Dendritic cell treated with granulocyte-macrophage colony-stimulating factor and Interleukin-4, amounts not matched to agents 40 ng/mL and 50 ng/mL, for 4 days (primary cell): ENCODE results near the gene SERAC1.

Source experiments
- H3K27ac Mint-ChIP-seq: one replicate; pipeline ENCODE4 v1.8.0; 2022; ENCODE audit warnings: mild to moderate bottlenecking, mixed read lengths
- H3K27me3 Mint-ChIP-seq: one replicate; pipeline ENCODE4 v1.8.0; 2022; ENCODE audit warnings: mild to moderate bottlenecking, mixed read lengths
- H3K36me3 Mint-ChIP-seq: one replicate; pipeline ENCODE4 v1.8.0; 2022; ENCODE audit warnings: low read depth, mixed read lengths
- H3K4me1 Mint-ChIP-seq: one replicate; pipeline ENCODE4 v1.8.0; 2022; ENCODE audit warnings: low read depth, mixed read lengths
- H3K4me3 Mint-ChIP-seq: one replicate; pipeline ENCODE4 v1.8.0; 2022; ENCODE audit warnings: mild to moderate bottlenecking, moderate library complexity, mixed read lengths
- H3K9me3 Mint-ChIP-seq: one replicate; pipeline ENCODE4 v1.8.0; 2022; ENCODE audit warnings: mixed read lengths
- intact Hi-C: fragments of 100-400 bp; cut with micrococcal nuclease; formaldehyde crosslinking; loops from one replicate; pipeline ENCODE4 v1.15.0; 2022

Gene SERAC1

DNA sequence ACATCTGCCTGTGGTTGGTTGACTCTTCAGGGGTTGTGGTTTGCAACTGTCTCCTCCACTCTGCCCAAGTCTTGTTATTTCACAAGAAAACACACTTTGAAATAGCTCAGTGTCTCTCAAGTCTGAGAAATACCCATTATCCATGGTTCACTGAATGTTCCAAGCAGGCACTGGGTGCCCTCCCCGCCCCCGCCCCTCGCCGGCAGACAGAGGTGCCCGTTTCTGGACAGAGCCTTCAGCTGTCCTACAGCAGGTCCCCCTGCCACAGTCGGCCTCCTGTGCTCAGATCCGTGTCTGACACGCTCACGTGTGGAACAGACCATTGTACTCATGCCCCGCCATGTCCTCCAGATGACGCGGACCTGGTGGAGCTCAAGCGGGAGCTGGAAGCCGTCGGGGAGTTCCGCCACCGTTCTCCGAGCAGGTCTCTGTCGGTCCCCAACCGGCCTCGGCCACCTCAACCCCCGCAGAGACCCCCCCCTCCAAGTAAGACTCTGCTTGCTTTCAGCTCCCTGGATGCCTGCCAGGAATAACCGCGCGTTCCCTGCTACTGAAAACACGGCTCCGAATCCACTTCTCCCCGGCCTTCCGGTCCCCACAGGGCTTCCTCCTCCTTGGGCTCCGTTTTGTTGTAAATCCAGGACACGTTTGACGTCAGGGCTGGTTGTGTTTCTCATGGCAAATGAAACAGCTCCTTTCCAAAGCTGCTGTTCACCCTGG, 81.4 kb downstream of the SERAC1 start:
- Mint-ChIP-seq H3K27me3 (no peaks in the 10 kb centered on the region), H3K9me3 (no peaks in the 10 kb centered on the region), H3K4me3 (peak overlapping the region; percentile 79), H3K36me3 (peaks cover 54% of the 10 kb centered on the region), H3K27ac (peak overlapping the region; percentile 96), H3K4me1 (peaks cover 54% of the 10 kb centered on the region)
- intact Hi-C loops: loop anchor here (10.0 kb wide), 1 partner anchor 322 kb away; no protein-coding TSS in a partner anchor

DNA sequence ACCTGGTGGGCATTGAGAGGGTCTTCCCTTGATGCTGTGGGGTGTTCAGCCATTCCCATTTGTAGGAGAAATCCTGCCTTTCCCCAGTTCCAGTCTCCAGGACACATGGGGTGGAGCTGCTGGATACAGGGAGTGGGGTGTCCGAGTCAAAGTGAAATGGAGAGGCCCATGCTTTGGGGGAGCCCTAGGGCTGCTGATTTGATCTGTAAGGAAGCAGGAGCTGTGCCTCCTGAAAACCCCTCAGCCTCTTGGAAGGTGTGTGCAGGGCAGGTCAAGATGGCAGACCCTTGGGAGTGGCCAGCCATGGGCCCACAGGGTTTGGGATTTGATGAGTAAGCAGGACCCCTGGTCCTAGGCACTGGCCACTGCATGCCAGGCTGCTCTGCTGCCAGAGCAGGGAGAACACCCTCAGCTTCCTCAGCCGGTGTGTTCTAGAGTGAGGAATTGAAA, 82.0 kb downstream of the SERAC1 start:
- Mint-ChIP-seq H3K4me1 (peaks cover 60% of the 10 kb centered on the region), H3K27me3 (no peaks in the 10 kb centered on the region), H3K4me3 (peak overlapping the region; percentile 79), H3K9me3 (no peaks in the 10 kb centered on the region), H3K27ac (peak overlapping the region; percentile 96), H3K36me3 (peaks cover 48% of the 10 kb centered on the region)
- intact Hi-C loops: loop anchor here (10.0 kb wide), 1 partner anchor 321 kb away; no protein-coding TSS in a partner anchor

DNA sequence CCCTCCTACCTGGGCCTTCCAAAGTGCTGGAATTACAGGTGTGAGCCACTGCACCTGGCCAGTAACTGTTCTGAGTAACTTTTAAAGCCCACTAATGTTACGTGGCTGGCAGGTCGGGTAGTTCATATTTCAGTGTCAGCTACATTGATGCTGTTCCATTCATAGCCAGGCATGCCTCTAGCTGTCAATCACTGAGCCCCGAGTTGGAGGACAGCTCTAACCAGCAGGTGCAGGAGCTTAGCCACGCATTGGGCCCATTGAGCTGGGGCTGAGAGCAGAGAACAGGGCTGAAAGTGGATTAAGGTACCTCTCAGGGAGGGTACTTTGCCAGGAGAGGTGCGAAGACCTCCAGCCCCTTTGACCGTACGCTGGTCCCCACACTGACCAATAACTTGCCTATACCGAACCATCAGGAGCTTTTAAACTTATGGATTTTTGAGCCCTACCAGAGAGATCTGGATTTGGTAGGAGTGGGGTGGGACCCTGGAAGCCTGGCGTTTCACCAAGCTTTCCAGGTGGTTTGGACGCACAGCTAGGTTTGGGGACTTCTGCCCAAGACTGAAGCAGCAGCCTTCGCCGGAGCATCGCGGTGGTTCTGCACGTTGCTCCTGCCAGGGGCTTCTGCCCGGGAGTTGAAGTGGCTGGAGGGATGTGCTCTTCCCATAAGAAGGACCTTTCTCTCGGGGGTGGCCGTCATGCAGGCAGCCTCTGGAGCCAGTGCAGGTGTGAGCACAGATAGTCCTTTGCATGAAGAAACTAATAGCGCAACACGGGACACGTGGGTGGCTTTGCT, 82.6 kb downstream of the SERAC1 start:
- Mint-ChIP-seq H3K4me1 (peaks cover 66% of the 10 kb centered on the region), H3K27ac (peak overlapping the region; percentile 96), H3K9me3 (no peaks in the 10 kb centered on the region), H3K4me3 (peak overlapping the region; percentile 5), H3K36me3 (peaks cover 44% of the 10 kb centered on the region), H3K27me3 (peaks cover 2% of the 10 kb centered on the region)
- intact Hi-C loops: loop anchor here (10.0 kb wide), 1 partner anchor 321 kb away; no protein-coding TSS in a partner anchor

DNA sequence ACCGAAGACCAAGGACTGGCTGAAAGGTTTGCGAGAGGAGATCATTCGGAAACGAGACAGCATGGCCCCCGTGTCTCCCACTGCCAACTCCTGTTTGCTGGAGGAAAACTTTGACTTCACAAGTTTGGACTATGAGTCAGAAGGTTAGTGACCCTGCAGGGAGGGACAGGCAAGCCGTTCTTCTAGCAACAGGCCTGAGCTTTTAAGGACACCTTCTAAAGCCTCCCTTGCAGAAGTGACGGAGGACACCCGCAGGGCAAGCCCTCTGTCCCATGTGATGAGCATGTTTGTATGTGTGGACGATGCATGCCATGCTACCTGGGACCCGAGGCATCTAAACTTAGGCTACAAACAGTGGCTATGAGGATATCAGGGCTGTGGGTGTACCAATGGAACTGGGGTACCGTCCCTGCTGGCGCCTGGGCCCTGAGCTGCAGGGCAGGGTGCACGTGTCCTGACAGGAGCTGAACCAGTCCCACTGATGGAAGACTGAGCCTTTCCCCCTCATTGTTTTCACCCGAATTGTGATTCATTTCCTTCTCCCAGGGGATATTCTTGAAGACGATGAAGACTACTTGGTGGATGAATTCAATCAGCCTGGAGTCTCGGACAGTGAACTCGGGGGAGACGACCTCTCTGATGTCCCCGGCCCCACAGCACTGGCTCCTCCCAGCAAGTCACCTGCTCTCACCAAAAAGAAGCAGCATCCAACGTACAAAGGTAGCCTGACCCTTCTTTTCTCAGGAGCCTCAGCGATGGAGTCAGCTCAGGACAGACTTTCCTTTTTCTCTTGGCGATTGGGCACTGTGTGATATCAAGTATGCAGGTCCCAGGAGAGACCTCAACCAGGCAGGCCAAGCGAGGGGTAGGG, 84.4 kb downstream of the SERAC1 start:
- peaks cover 65% of the 10 kb centered on the region for H3K4me1 Mint-ChIP-seq
- intact Hi-C loops: loop anchor here (10.0 kb wide), 1 partner anchor 319 kb away; no protein-coding TSS in a partner anchor
- no peak overlapping the region for H3K4me3 Mint-ChIP-seq
- H3K27ac Mint-ChIP-seq: peak overlapping the region; percentile 67
- H3K27me3 Mint-ChIP-seq: peaks cover 2% of the 10 kb centered on the region
- no peaks in the 10 kb centered on the region for H3K9me3 Mint-ChIP-seq
- H3K36me3 Mint-ChIP-seq: peaks cover 34% of the 10 kb centered on the region

DNA sequence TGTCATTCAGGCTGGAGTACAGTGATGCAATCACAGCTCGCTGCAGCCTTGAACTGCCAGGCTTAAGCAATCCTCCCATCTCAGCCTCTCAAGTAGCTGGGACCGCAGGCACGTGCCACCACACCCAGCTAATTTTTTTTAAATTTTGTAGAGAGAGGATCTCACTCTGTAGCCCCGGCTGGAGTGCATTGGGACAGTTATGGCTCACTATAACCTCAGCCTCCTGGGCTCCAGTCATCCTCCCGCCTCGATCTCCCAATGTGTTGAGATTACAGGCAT, 86.5 kb downstream of the SERAC1 start:
- peaks cover 55% of the 10 kb centered on the region for H3K4me1 Mint-ChIP-seq
- H3K27ac Mint-ChIP-seq: no peak overlapping the region
- H3K27me3 Mint-ChIP-seq: peaks cover 2% of the 10 kb centered on the region
- H3K4me3 Mint-ChIP-seq: no peak overlapping the region
- intact Hi-C loops: loop anchor here (10.0 kb wide), 1 partner anchor 317 kb away; no protein-coding TSS in a partner anchor
- H3K9me3 Mint-ChIP-seq: no peaks in the 10 kb centered on the region
- H3K36me3 Mint-ChIP-seq: peaks cover 49% of the 10 kb centered on the region

DNA sequence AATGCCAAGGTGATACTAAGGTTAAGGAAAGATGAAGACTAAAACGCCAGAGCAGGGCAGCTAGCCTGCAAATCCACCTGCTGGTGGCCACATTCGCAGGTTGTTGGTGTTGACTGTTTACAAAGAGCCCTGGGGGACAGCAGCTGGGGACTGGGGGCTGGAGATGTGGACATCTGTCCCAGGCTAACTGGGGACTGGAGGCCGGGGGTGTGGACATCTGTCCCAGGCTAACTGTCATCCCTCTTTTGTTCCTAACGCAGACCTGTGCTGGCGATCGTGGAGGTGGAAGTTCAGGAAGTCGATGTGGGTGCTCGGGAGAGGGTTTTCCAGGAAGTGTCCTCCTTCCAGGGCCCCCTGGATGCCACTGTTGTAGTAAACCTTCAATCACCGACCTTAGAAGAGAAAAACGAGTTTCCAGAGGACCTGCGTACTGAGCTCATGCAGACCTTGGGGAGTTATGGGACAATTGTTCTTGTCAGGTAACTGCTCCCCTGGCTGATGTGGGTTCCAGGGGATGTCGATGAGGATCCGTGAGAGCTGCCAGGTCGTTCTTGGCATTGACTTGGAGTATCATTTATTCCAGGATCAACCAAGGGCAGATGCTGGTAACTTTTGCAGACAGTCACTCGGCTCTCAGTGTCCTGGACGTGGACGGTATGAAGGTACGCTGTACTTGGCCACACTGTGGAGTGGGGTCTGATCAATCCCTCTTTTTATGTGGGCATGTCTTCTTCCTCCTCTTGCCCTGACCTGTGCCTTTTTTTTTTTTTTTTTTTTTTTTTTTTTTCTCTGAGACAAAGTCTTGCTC, 87.0 kb downstream of the SERAC1 start:
- Mint-ChIP-seq H3K27ac (peak overlapping the region; percentile 70), H3K4me1 (peaks cover 50% of the 10 kb centered on the region), H3K36me3 (peaks cover 53% of the 10 kb centered on the region), H3K4me3 (no peak overlapping the region), H3K9me3 (no peaks in the 10 kb centered on the region), H3K27me3 (peaks cover 2% of the 10 kb centered on the region)
- intact Hi-C loops: loop anchor here (10.0 kb wide), 1 partner anchor 316 kb away; no protein-coding TSS in a partner anchor

DNA sequence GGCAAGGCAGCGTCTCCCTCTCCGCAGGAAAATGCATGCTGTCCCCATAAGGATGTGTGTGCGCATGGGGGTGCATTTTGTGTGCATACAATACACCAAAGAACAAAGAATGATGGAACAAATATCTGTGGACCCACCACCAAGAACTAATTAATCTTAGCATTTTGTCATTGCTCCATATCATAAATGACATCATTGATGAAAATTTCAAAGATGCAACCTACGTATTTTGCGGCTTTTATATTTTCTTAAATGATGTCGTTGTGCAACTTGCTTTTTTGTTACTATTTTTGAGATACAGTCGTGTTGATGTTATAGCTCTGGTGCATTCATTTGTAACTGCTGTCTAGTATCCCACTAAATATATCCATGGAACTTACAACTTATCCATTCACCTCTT, 89.7 kb downstream of the SERAC1 start:
- H3K4me1 Mint-ChIP-seq: peaks cover 37% of the 10 kb centered on the region

DNA sequence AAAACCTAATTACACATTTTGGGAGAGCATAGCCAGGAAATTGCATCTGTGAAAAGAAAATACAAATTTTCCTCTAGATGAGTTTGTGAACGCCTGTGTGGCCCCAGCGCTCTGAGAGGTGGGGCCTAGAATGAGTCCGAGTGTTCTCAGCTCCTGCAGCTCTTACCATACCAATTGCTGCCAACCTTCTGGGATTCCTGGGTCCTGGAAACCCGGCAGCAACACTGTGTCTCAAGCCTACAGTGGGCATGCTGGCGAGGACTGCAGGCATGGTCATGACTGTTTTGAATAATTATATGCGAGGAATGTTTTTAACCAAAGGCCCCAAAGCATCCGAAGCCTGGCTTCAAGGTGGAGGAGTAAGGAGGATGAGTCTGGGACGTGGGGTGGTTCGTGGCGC, 90.4 kb downstream of the SERAC1 start:
- Mint-ChIP-seq H3K36me3 (peaks cover 46% of the 10 kb centered on the region), H3K27ac (no peak overlapping the region)
- intact Hi-C loops: no loop called here

More for the DNA sequence above, 89.7 kb downstream of the SERAC1 start:
- Mint-ChIP-seq H3K36me3 (peaks cover 51% of the 10 kb centered on the region), H3K27me3 (peaks cover 2% of the 10 kb centered on the region), H3K9me3 (no peaks in the 10 kb centered on the region), H3K4me3 (no peak overlapping the region), H3K27ac (no peak overlapping the region)
- intact Hi-C loops: no loop called here

DNA sequence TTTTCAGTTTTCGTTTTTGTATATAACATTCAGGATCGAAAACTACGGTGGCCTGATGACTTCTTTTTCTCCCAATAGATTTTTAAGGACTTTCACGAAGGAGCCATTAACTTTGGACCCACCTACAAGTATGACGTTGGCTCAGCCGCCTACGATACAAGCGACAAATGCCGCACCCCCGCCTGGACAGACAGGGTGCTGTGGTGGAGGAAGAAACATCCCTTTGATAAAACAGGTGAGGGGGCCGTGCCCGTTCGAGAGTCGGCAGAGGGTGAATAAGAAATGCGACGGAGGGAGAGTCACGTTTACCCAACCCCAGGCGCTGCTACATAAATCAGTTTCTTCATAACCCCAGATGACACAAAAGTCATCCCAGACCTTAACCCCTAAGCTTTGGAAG, 91.5 kb downstream of the SERAC1 start:
- Mint-ChIP-seq H3K27me3 (peaks cover 2% of the 10 kb centered on the region), H3K36me3 (peaks cover 55% of the 10 kb centered on the region), H3K9me3 (no peaks in the 10 kb centered on the region)

More for the DNA sequence above, 90.4 kb downstream of the SERAC1 start:
- H3K4me3 Mint-ChIP-seq: no peak overlapping the region
- peaks cover 2% of the 10 kb centered on the region for H3K27me3 Mint-ChIP-seq
- no peaks in the 10 kb centered on the region for H3K9me3 Mint-ChIP-seq
- H3K4me1 Mint-ChIP-seq: peaks cover 31% of the 10 kb centered on the region

DNA sequence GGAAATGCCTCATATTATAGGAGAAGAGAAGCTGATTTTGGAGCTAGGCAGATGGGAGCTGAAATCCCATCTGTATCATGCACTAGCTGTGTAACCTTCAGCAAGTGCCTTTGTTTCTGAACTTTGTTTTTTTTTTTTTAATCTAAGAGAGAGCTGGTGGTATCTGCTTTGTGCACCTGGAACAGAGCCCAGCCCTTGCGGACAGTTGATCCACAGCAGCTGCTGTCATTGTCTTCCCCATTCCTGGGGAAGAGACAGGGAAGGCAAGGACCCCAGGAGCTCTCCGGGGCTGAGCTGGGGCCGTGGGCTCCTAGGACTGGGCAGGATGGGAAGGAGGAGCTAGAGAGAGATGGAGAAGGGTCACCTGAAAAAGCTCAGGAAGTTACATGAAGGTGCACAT, 94.3 kb downstream of the SERAC1 start:
- intact Hi-C loops: loop anchor here (2.0 to 5.0 kb wide), 2 partner anchors 126 to 145 kb away; no protein-coding TSS in a partner anchor
- Mint-ChIP-seq H3K9me3 (no peaks in the 10 kb centered on the region), H3K4me1 (peaks cover 12% of the 10 kb centered on the region), H3K27me3 (no peaks in the 10 kb centered on the region), H3K27ac (no peak overlapping the region), H3K36me3 (peaks cover 61% of the 10 kb centered on the region), H3K4me3 (no peak overlapping the region)

More for the DNA sequence above, 91.5 kb downstream of the SERAC1 start:
- H3K27ac Mint-ChIP-seq: no peak overlapping the region
- no peak overlapping the region for H3K4me3 Mint-ChIP-seq
- intact Hi-C loops: no loop called here
- peaks cover 27% of the 10 kb centered on the region for H3K4me1 Mint-ChIP-seq

DNA sequence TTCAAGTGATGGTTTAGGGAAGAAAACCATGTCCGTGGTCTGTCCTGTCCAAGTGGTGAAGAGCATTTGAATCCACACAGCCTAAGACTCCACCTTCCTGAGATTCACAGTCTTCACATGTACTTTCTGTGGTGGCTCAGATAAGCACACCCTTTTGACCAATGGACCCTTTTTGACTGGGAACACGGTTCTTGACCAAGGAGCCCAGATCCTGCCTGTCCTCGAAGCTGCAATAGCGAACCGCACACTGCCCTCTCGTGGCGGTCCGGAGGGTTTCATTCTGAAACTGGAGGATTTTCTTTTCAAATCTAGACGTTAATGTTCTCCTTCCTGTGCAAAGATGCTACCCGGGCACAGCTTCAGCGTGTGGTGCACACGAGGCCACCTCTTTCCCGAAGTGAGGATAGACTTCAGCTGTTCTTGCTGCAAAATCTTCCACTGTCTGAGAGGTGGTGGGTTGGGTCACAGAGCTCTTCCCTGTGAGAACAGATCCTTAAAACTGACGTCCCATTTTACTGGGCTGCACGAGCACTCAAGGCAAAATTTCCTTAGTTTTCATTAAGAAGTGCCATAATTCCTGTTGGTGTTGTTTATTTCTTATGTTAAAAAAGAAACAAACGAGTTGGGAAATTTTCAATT, 95.9 kb downstream of the SERAC1 start:
- H3K4me3 Mint-ChIP-seq: no peak overlapping the region
- H3K36me3 Mint-ChIP-seq: peaks cover 59% of the 10 kb centered on the region
- peak overlapping the region; percentile 72 for H3K27ac Mint-ChIP-seq
- no peaks in the 10 kb centered on the region for H3K9me3 Mint-ChIP-seq
- peaks cover 26% of the 10 kb centered on the region for H3K4me1 Mint-ChIP-seq
- intact Hi-C loops: loop anchor here (2.0 to 5.0 kb wide), 2 partner anchors 125 to 143 kb away; no protein-coding TSS in a partner anchor
- H3K27me3 Mint-ChIP-seq: no peaks in the 10 kb centered on the region
